Activated T-helper 2 cell treated with anti-CD3 and anti-CD28 coated beads, Interferon-gamma antibody, Interleukin-2, Interleukin-4, amounts not matched to agents 10 μg/mL and 5 μg/mL and 100 μg/mL, durations not matched to agents 14 hours and 24 hours and 36 hours (primary cell): ENCODE measurements around the gene ABCA6. TPM values are rescaled to one million over a fixed set of nuclear protein-coding genes. Genes with fewer than 3 reads are reported as not detected.
"Not testable (repeated sequence)": the region's sequence is repeated elsewhere in the genome, so short reads cannot be mapped to it uniquely, and the experiment has no call there.

ENCODE experiments used
- DNase-seq: peaks from one replicate; pipeline ENCODE4 v3.0.0; 2021; ENCODE audit warnings: low spot score
- H3K27ac Mint-ChIP-seq: one replicate; pipeline ENCODE4 v1.8.0; 2021; ENCODE audit warnings: mixed read lengths
- H3K27me3 Mint-ChIP-seq: one replicate; pipeline ENCODE4 v1.8.0; 2021; ENCODE audit warnings: low read depth, mixed read lengths
- H3K36me3 Mint-ChIP-seq: one replicate; pipeline ENCODE4 v1.8.0; 2021; ENCODE audit warnings: low read depth, mixed read lengths
- H3K4me1 Mint-ChIP-seq: one replicate; pipeline ENCODE4 v1.8.0; 2021; ENCODE audit warnings: low read depth, mixed read lengths
- H3K4me3 Mint-ChIP-seq: one replicate; pipeline ENCODE4 v1.8.0; 2021; ENCODE audit warnings: low read depth, mild to moderate bottlenecking, moderate library complexity, mixed read lengths
- H3K9me3 Mint-ChIP-seq: one replicate; pipeline ENCODE4 v1.8.0; 2021; ENCODE audit warnings: mixed read lengths
- intact Hi-C: fragments of 100-400 bp; cut with micrococcal nuclease; formaldehyde crosslinking; loops from one replicate; pipeline ENCODE4 v1.15.1; 2023
- total RNA-seq: library from RNA; stranded (reverse); gene quantifications from 2 replicates; pipeline ENCODE4 v1.2.3, GENCODE V29; 2022

The ABCA6 gene
- total RNA-seq, 1 donor from 2014 or later: not detected

- Mint-ChIP-seq H3K27me3 (no peaks in the 10 kb centered on the region), H3K36me3 (no peaks in the 10 kb centered on the region), H3K27ac (no peak overlapping the region), H3K9me3 (peaks cover 4% of the 10 kb centered on the region), H3K4me3 (no peak overlapping the region), H3K4me1 (no peaks in the 10 kb centered on the region)
- DNase-seq: no peak
- intact Hi-C loops: no loop called here
Measured at GRCh38 chr17:69084911-69085310, 56.8 kb downstream of the ABCA6 start.

DNA sequence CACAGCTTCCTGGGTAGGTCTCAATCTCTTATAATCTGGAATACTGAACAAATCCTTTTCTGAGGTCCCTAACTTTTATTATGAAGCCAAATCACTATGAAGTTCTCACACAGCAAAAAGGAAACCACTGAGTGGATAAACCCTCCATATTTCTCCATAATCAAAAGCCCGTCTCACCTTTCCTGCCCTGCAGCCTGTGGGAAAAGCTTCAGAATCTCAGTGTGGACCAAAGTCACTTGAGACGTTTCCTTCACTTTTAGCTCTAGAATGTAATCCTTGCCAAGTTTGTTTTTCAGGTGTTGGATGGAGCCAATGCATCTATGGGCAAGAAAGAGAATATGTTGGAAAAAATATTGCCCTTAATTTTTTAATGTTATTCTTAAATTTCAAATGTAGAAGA, 59.0 kb downstream of the ABCA6 start:
- intact Hi-C loops: no loop called here
- no peak overlapping the region for H3K27ac Mint-ChIP-seq
- no peaks in the 10 kb centered on the region for H3K4me1 Mint-ChIP-seq
- no peak for DNase-seq
- no peak overlapping the region for H3K4me3 Mint-ChIP-seq
- H3K9me3 Mint-ChIP-seq: peaks cover 4% of the 10 kb centered on the region
- no peaks in the 10 kb centered on the region for H3K36me3 Mint-ChIP-seq
- no peaks in the 10 kb centered on the region for H3K27me3 Mint-ChIP-seq

- no peaks in the 10 kb centered on the region for H3K27me3 Mint-ChIP-seq
- H3K9me3 Mint-ChIP-seq: peaks cover 4% of the 10 kb centered on the region
- H3K4me3 Mint-ChIP-seq: no peak overlapping the region
- intact Hi-C loops: no loop called here
- no peaks in the 10 kb centered on the region for H3K4me1 Mint-ChIP-seq
- no peak for DNase-seq
- no peaks in the 10 kb centered on the region for H3K36me3 Mint-ChIP-seq
- H3K27ac Mint-ChIP-seq: no peak overlapping the region
Measured at GRCh38 chr17:69078864-69079263, 62.8 kb downstream of the ABCA6 start.

- H3K4me1 Mint-ChIP-seq: peaks cover 4% of the 10 kb centered on the region
- intact Hi-C loops: no loop called here
- no peak overlapping the region for H3K27ac Mint-ChIP-seq
Measured at GRCh38 chr17:69075823-69076222, 65.9 kb downstream of the ABCA6 start.

GRCh38 chr17:69073392-69073791, 68.3 kb downstream of the ABCA6 start:
- H3K27ac Mint-ChIP-seq, H3K36me3 Mint-ChIP-seq, H3K9me3 Mint-ChIP-seq, H3K4me1 Mint-ChIP-seq, H3K27me3 Mint-ChIP-seq, DNase-seq, intact Hi-C loops, H3K4me3 Mint-ChIP-seq: not testable (repeated sequence)

More at GRCh38 chr17:69075823-69076222, 65.9 kb downstream of the ABCA6 start:
- DNase-seq: no peak
- no peak overlapping the region for H3K4me3 Mint-ChIP-seq
- H3K27me3 Mint-ChIP-seq: no peaks in the 10 kb centered on the region
- H3K36me3 Mint-ChIP-seq: no peaks in the 10 kb centered on the region
- H3K9me3 Mint-ChIP-seq: no peaks in the 10 kb centered on the region

- intact Hi-C loops, H3K4me3 Mint-ChIP-seq, H3K27ac Mint-ChIP-seq, H3K36me3 Mint-ChIP-seq, H3K27me3 Mint-ChIP-seq, H3K4me1 Mint-ChIP-seq, DNase-seq, H3K9me3 Mint-ChIP-seq: not testable (repeated sequence)
Measured at GRCh38 chr17:69072803-69073256, 68.9 kb downstream of the ABCA6 start.

DNA sequence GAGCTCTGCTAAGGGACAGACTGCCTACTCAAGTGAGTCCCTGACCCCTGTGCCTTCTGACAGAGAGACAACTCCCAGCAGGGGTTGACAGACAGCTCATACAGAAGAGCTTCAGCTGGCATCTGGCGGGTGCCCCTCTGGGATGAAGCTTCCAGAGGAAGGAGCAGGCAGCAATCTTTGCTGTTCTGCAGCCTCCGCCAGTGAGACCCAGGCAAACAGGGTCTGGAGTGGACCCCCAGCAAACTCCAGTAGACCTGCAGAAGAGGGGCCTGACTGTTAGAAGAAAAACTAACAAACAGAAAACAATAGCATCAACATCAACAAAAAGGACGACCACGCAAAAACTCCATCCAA, 70.5 kb downstream of the ABCA6 start:
- H3K4me3 Mint-ChIP-seq, H3K27me3 Mint-ChIP-seq, DNase-seq, H3K36me3 Mint-ChIP-seq, H3K27ac Mint-ChIP-seq, H3K9me3 Mint-ChIP-seq, intact Hi-C loops: not testable (repeated sequence)
- peaks cover 11% of the 10 kb centered on the region for H3K4me1 Mint-ChIP-seq

- H3K36me3 Mint-ChIP-seq, H3K27ac Mint-ChIP-seq, H3K9me3 Mint-ChIP-seq, H3K4me3 Mint-ChIP-seq, intact Hi-C loops, H3K27me3 Mint-ChIP-seq: not testable (repeated sequence)
- peaks cover 13% of the 10 kb centered on the region for H3K4me1 Mint-ChIP-seq
- peak; percentile 8 for DNase-seq
Measured at GRCh38 chr17:69070378-69071232, 71.1 kb downstream of the ABCA6 start.

- H3K27me3 Mint-ChIP-seq: no peaks in the 10 kb centered on the region
- H3K27ac Mint-ChIP-seq: no peak overlapping the region
- H3K4me1 Mint-ChIP-seq: peaks cover 18% of the 10 kb centered on the region
- no peak for DNase-seq
- no peaks in the 10 kb centered on the region for H3K9me3 Mint-ChIP-seq
- intact Hi-C loops: no loop called here
- no peak overlapping the region for H3K4me3 Mint-ChIP-seq
- no peaks in the 10 kb centered on the region for H3K36me3 Mint-ChIP-seq
Measured at GRCh38 chr17:69069226-69069750, 72.4 kb downstream of the ABCA6 start.

GRCh38 chr17:69067274-69068047, 74.2 kb downstream of the ABCA6 start:
- DNase-seq: no peak

GRCh38 chr17:69066482-69066881, 75.2 kb downstream of the ABCA6 start:
- Mint-ChIP-seq H3K4me3 (no peak overlapping the region), H3K27ac (no peak overlapping the region), H3K27me3 (no peaks in the 10 kb centered on the region), H3K9me3 (no peaks in the 10 kb centered on the region), H3K36me3 (no peaks in the 10 kb centered on the region), H3K4me1 (peaks cover 18% of the 10 kb centered on the region)
- DNase-seq: no peak
- intact Hi-C loops: no loop called here

More at GRCh38 chr17:69067274-69068047, 74.2 kb downstream of the ABCA6 start:
- Mint-ChIP-seq H3K36me3 (no peaks in the 10 kb centered on the region), H3K4me1 (peaks cover 18% of the 10 kb centered on the region), H3K9me3 (no peaks in the 10 kb centered on the region), H3K27me3 (no peaks in the 10 kb centered on the region), H3K27ac (no peak overlapping the region), H3K4me3 (no peak overlapping the region)
- intact Hi-C loops: no loop called here

- Mint-ChIP-seq H3K4me1 (peaks cover 13% of the 10 kb centered on the region), H3K27me3 (no peaks in the 10 kb centered on the region), H3K27ac (no peak overlapping the region), H3K36me3 (no peaks in the 10 kb centered on the region), H3K4me3 (no peak overlapping the region), H3K9me3 (no peaks in the 10 kb centered on the region)
- DNase-seq: no peak
- intact Hi-C loops: no loop called here
Measured at GRCh38 chr17:69065113-69065512, 76.6 kb downstream of the ABCA6 start.

GRCh38 chr17:69064476-69064875, 77.2 kb downstream of the ABCA6 start:
- Mint-ChIP-seq H3K36me3 (no peaks in the 10 kb centered on the region), H3K27ac (no peak overlapping the region), H3K4me1 (peaks cover 13% of the 10 kb centered on the region), H3K4me3 (no peak overlapping the region), H3K9me3 (no peaks in the 10 kb centered on the region), H3K27me3 (no peaks in the 10 kb centered on the region)
- intact Hi-C loops: no loop called here
- DNase-seq: no peak
